GM21447 (cell line): Measurements from ENCODE around the gene IFT27.

Source experiments
- ATAC-seq: cut with Tn5 transposase; IDR thresholded peaks from one replicate; pipeline ENCODE4 v1.9.1; 2021; ENCODE audit not compliant: unreplicated experiment

The IFT27 gene

GRCh38 chr22:36727927-36728488, 47.9 kb downstream of the IFT27 start:
- no peak for ATAC-seq

DNA sequence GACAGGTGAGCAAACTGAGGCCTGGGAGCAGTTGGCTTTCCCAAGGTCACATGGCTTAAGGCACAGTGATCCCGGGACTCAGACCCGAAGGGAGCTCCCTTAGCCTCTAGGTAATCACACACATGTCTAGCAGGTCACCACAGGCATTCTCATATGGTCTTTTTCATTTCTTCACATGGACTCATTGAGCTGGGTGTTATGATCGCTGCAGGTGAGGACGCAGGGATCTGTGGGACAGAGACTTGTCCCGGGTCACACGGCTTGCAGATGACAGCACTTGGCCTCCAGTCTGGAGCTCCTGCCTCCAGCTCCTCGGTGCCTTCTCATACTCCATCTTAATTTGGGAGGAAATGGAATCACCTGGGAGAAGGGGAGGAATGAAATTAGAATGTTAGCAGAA, 48.8 kb downstream of the IFT27 start:
- ATAC-seq: no peak

- ATAC-seq: no peak
Observed at GRCh38 chr22:36726007-36726380, 49.9 kb downstream of the IFT27 start.

DNA sequence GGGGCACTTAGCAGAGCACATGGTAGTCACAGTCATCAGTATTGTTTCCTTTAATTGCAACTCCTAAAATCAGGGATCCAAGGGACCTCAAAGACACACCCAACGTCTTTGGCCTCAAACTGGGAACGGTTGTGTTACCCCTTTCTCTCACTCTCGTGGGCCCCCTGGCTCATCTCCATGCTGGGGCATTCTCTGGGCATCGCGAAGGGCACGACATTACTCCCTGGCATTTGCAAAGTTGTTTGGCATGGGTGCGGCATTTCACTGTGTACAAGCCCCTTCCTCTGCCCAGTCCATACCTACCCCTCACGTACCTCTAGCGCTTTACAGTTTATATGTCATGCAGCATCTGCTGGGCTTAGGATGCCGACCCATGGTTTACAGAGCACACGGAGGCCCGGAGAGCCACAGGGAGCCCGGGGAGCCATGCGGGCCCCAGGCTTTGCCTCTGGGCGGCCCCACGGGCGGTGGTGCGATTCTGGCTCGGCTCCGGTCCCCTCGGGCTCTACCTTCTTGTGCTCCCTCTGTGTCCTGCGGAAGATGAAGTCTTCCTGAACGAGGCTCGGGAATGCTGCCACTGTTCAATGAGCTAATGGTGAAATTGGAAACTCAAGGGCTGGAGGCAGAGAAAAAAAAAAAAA, 50.4 kb downstream of the IFT27 start:
- no peak for ATAC-seq

DNA sequence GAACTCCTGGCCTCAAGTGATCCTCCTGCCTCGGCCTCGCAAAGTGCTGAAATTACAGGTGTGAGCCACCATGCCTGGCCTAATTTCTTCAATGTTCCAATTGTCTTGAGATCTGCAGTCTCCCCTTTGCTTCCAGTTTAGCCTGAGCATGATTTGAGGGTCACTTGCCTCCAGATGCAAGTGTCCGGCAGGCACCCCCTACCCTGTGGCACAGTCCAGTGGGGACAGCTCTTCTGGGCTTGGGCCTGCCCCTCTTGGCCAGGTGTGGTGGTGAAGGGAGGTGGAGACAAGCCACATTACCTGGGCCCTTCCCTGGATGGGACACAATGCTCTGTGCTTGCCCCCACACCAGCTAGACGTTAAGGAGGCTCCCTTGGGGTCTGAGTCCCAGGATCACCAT, 51.1 kb downstream of the IFT27 start:
- no peak for ATAC-seq

DNA sequence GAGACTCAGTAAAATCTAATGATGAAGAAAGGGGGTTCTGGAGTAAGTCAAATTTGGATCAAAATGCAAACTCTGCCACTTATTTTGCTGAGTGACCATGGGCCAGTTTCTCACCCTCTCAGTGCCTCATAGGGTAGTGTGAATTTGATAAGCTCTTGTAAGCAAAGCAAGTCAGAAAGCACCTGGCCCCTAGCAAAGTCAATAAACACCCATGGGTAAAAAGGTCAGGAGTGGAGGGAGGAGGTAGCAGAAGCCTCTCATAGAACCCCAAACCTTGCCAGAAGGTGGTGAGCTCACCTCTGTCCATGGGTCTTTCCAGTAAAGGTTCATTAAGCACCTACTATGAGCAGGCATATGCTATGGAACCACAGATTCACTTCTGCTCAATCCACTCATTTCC, 53.9 kb downstream of the IFT27 start:
- no peak for ATAC-seq

GRCh38 chr22:36715647-36716046, 60.3 kb downstream of the IFT27 start:
- no peak for ATAC-seq

- no peak for ATAC-seq
Observed at GRCh38 chr22:36714110-36714509, 61.8 kb downstream of the IFT27 start.

DNA sequence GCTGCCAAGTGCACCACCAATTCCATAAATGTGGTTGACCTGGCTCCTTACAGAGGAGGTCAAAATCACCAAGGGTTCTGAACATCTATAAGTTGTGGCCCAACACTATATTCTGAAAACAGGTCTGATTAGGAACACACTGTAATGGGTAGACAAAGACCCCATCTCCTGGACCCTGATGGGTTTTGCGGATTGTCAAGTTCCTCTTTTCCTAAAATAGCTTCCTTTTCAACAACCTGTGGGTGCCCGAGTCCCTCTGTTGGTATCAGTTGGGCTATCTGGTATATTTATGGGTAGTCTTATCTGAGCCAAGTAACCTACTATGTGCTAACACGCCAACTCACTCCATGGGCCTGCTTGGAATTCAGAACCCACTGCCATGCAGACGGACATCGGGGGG, 62.5 kb downstream of the IFT27 start:
- ATAC-seq: no peak
